Activated B cell treated with CpG ODN at 0.5 μM for 24 hours (primary cell): ENCODE results near the gene TGFBR2. TPM values are rescaled to one million over a fixed set of nuclear protein-coding genes. Genes with fewer than 3 reads are reported as not detected.
"Not testable (repeated sequence)": the region's sequence is repeated elsewhere in the genome, so short reads cannot be mapped to it uniquely, and the experiment has no call there.

ENCODE experiments used
- ATAC-seq: fragments of 200-7000 bp; cut with Tn5 transposase; one replicate; pipeline ENCODE4 v1.10.0; 2021; ENCODE audit warnings: low read depth, mild to moderate bottlenecking, moderate library complexity
- CTCF ChIA-PET: fragments of 350-600 bp; sonication (Branson Sonifier 250); formaldehyde crosslinking; loops from one replicate; lab custom pipeline; 2021; ENCODE audit warnings: antibody characterized with exemption; lab: Charles Lee
- POLR2A ChIA-PET: fragments of 350-600 bp; sonication (Branson Sonifier 250); formaldehyde crosslinking; loops from one replicate; lab custom pipeline; 2021; ENCODE audit warnings: antibody characterized with exemption; lab: Charles Lee
- DNase-seq: peaks from one replicate; pipeline ENCODE4 v3.0.0; 2022
- H3K27ac Mint-ChIP-seq: one replicate; pipeline ENCODE4 v1.8.0; 2020; ENCODE audit warnings: mixed read lengths
- H3K27me3 Mint-ChIP-seq: one replicate; pipeline ENCODE4 v1.8.0; 2021; ENCODE audit warnings: mixed read lengths
- H3K36me3 Mint-ChIP-seq: one replicate; pipeline ENCODE4 v1.8.0; 2021; ENCODE audit warnings: low read depth, mixed read lengths
- H3K4me1 Mint-ChIP-seq: one replicate; pipeline ENCODE4 v1.8.0; 2021; ENCODE audit warnings: mixed read lengths
- H3K4me3 Mint-ChIP-seq: one replicate; pipeline ENCODE4 v1.8.0; 2020; ENCODE audit warnings: mild to moderate bottlenecking, mixed read lengths
- H3K9me3 Mint-ChIP-seq: one replicate; pipeline ENCODE4 v1.8.0; 2020; ENCODE audit warnings: mixed read lengths
- intact Hi-C: fragments of 100-400 bp; cut with micrococcal nuclease; formaldehyde crosslinking; loops from one replicate; pipeline ENCODE4 v1.15.1; 2024
- total RNA-seq: library from RNA; stranded (reverse); gene quantifications from 2 replicates; pipeline ENCODE4 v1.2.3, GENCODE V29; 2022
- TF ChIP-seq, protein P1 (sequence below): fragments of 200-600 bp; IDR thresholded peaks from one replicate; pipeline ENCODE4 v1.8.0; 2022; ENCODE audit warnings: antibody characterized with exemption, mild to moderate bottlenecking

Gene TGFBR2
- total RNA-seq, 1 donor from 2014 or later: 104 TPM

DNA sequence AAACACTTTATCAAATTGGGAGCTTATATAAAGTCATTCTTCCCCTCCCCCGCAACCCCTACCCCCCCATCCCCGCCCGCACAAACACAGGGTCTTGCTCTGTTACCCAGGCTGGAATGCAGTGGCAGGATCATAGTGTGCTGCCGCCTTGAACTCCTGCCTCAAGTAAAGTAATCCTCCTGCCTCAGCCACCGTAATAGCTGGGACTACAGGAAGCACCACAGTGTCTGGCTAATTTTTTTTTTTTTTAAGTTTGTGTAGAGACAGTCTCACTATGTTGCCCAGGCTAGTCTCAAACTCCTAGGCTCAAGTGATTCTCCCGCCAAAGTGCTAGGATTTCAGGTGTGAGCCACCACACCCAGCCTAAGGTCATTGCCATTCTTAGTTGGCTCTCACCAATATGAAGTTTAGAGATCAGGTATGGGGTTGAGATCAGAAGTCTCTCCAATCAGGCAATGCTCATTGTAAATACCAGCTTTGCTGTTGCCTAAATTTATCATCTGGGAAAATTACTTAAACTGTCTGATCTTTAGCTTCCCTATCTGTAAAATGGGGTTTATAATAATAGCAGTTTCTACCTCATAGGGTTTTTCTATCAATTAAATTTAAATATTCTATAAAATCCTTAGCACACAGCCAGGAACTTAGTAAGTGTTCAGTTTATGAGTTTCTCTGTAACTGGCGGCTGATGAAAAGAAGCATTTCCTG, 60.3 kb downstream of the TGFBR2 start:
- H3K36me3 Mint-ChIP-seq: peaks cover 75% of the 10 kb centered on the region
- DNase-seq: no peak

GRCh38 chr3:30667280-30667651, 60.9 kb downstream of the TGFBR2 start:
- ChIA-PET CTCF (interaction anchor here (0.7 to 1.1 kb wide), 2 partner anchors 150 to 468 kb away, joined by 3 read pairs; no protein-coding TSS in a partner anchor), POLR2A (interaction anchor here (0.5 to 2.1 kb wide), 8 partner anchors 9 to 1782 kb away, joined by 3 to 12 read pairs (median 4); partner anchors contain the start of gene TGFBR2)
- Mint-ChIP-seq H3K27ac (peak overlapping the region; percentile 82), H3K27me3 (no peaks in the 10 kb centered on the region), H3K36me3 (peaks cover 75% of the 10 kb centered on the region), H3K4me3 (peak overlapping the region; percentile 19), H3K4me1 (peaks cover 93% of the 10 kb centered on the region), H3K9me3 (peaks cover 6% of the 10 kb centered on the region)
- intact Hi-C loops: no loop called here
- no peak for DNase-seq
- ATAC-seq: no peak
- TF ChIP-seq, protein P1, sequence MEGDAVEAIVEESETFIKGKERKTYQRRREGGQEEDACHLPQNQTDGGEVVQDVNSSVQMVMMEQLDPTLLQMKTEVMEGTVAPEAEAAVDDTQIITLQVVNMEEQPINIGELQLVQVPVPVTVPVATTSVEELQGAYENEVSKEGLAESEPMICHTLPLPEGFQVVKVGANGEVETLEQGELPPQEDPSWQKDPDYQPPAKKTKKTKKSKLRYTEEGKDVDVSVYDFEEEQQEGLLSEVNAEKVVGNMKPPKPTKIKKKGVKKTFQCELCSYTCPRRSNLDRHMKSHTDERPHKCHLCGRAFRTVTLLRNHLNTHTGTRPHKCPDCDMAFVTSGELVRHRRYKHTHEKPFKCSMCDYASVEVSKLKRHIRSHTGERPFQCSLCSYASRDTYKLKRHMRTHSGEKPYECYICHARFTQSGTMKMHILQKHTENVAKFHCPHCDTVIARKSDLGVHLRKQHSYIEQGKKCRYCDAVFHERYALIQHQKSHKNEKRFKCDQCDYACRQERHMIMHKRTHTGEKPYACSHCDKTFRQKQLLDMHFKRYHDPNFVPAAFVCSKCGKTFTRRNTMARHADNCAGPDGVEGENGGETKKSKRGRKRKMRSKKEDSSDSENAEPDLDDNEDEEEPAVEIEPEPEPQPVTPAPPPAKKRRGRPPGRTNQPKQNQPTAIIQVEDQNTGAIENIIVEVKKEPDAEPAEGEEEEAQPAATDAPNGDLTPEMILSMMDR: no peak

More for the DNA sequence above, 60.3 kb downstream of the TGFBR2 start:
- H3K4me3 Mint-ChIP-seq: peak overlapping the region; percentile 19
- intact Hi-C loops: loop anchor here (1.0 kb wide), 1 partner anchor 8 kb away; no protein-coding TSS in a partner anchor
- H3K27ac Mint-ChIP-seq: peak overlapping the region; percentile 82
- CTCF ChIA-PET: interaction anchor here (0.7 to 1.1 kb wide), 2 partner anchors 149 to 467 kb away, joined by 3 read pairs; no protein-coding TSS in a partner anchor
- H3K9me3 Mint-ChIP-seq: peaks cover 6% of the 10 kb centered on the region
- no peak for ATAC-seq
- TF ChIP-seq, protein P1: no peak
- H3K27me3 Mint-ChIP-seq: no peaks in the 10 kb centered on the region
- peaks cover 93% of the 10 kb centered on the region for H3K4me1 Mint-ChIP-seq
- POLR2A ChIA-PET: interaction anchor here (0.5 to 2.1 kb wide), 12 partner anchors 8 to 1783 kb away, joined by 3 to 12 read pairs (median 3); partner anchors contain the start of gene TGFBR2

GRCh38 chr3:30668051-30668609, 61.7 kb downstream of the TGFBR2 start:
- ATAC-seq (no peak), DNase-seq (no peak)
- Mint-ChIP-seq H3K27me3 (no peaks in the 10 kb centered on the region), H3K4me1 (peaks cover 93% of the 10 kb centered on the region), H3K27ac (peak overlapping the region; percentile 82), H3K36me3 (peaks cover 76% of the 10 kb centered on the region), H3K9me3 (peaks cover 6% of the 10 kb centered on the region), H3K4me3 (no peak overlapping the region)
- intact Hi-C loops: no loop called here
- CTCF ChIA-PET: interaction anchor here (1.0 kb wide), 1 partner anchor 9 kb away, joined by 3 read pairs; no protein-coding TSS in a partner anchor
- POLR2A ChIA-PET: interaction anchor here (0.6 to 2.0 kb wide), 5 partner anchors 10 to 62 kb away, joined by 3 to 12 read pairs (median 4); partner anchors contain the start of gene TGFBR2
- TF ChIP-seq, protein P1: no peak

DNA sequence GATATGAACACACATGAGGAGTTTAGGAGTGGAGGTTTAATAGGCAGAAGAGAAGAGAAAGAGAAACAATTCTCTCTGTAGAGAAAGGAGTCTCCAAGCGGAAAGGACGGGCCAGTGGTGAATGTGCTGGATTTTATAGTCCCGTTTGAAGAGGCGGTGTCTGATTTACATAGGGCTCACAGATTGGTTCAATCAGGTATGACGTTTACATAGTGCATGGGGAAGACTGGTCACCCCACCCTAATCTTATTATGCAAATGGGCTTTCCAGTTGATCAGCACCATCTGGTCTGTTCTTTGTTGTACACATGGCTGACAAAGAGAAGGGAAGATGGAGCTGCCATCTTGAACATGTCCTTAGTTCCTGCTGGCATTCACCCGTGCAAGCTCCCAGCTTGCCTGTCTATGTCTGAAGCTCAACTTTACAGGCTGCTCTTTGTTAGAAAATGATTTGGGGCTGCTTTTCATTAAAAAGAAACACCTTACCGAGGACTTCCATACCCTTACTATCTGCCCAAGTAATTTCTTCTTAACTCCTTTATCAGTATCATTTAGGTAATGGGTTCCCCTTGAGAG, 63.0 kb downstream of the TGFBR2 start:
- peaks cover 91% of the 10 kb centered on the region for H3K4me1 Mint-ChIP-seq
- peak overlapping the region; percentile 16 for H3K4me3 Mint-ChIP-seq
- H3K36me3 Mint-ChIP-seq: peaks cover 79% of the 10 kb centered on the region
- peak; percentile 59 for ATAC-seq
- CTCF ChIA-PET, intact Hi-C loops, DNase-seq, H3K9me3 Mint-ChIP-seq, H3K27me3 Mint-ChIP-seq: not testable (repeated sequence)
- peak overlapping the region; percentile 85 for H3K27ac Mint-ChIP-seq
- POLR2A ChIA-PET: interaction anchor here (0.6 to 1.7 kb wide), 9 partner anchors 10 to 127 kb away, joined by 3 to 10 read pairs (median 4); partner anchors contain the start of gene TGFBR2

DNA sequence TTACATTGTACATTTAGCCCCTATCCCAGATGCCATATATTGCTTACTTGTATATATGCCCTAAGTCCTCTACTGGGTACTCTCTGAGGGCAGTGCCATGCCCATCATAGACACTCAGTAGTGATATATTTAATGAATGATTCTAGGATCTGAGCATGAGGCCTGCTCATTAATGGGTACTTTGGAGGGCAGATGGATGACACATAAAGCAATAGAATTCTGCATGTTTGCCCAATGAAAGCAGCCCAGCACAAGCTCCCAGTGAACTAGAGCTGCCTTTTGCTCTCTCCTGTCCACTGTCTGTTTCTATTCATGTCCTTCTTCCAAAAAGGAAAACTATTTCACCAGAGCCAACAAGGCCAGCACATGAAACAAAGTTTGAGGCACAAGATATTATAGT, 63.9 kb downstream of the TGFBR2 start:
- ChIA-PET CTCF (no interaction called here), POLR2A (interaction anchor here (0.6 to 1.3 kb wide), 3 partner anchors 12 to 554 kb away, joined by 3 to 4 read pairs (median 3); no protein-coding TSS in a partner anchor)
- H3K27me3 Mint-ChIP-seq: no peaks in the 10 kb centered on the region
- peaks cover 6% of the 10 kb centered on the region for H3K9me3 Mint-ChIP-seq
- H3K36me3 Mint-ChIP-seq: peaks cover 82% of the 10 kb centered on the region
- DNase-seq (no peak), ATAC-seq (no peak)
- peak overlapping the region; percentile 85 for H3K27ac Mint-ChIP-seq
- peaks cover 91% of the 10 kb centered on the region for H3K4me1 Mint-ChIP-seq
- intact Hi-C loops: no loop called here
- no peak overlapping the region for H3K4me3 Mint-ChIP-seq
- TF ChIP-seq, protein P1: no peak
